Measurements from ENCODE around the gene KRI1. TPM values are rescaled to one million over a fixed set of nuclear protein-coding genes. Genes with fewer than 3 reads are reported as not detected.

Gene KRI1
- total and polyA plus RNA-seq, 2 of the 8 experiments (the other 6 are each of a cell fraction or from before 2014, with no cell fraction given), result 14.2 to 45.2 TPM

DNA sequence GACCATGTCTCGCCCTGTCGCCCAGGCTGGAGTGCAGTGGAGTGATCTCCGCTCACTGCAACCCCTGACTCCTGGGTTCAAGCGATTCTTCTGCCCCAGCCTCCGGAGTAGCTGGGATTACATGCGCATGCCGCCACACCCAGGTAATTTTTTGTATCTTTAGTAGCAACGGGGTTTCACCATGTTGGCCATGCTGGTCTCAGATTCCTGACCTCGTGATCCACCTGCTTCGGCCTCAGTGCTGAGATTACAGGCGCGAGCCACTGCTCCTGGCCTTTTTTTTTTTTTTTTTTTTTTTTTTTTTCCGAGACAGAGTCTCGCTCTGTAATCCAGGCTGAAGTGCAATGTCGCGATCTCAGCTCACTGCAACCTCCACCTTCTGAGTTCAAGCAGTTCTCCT, 57.8 kb downstream of the KRI1 start (continued):
- no peak for TF ChIP-seq ZNF274 (IDR thresholded peaks at IDR 0.05; ENCODE audit: borderline replicate concordance, extremely low read depth, low read length)
- no peak for TF ChIP-seq POLR2AphosphoS5 (IDR thresholded peaks at IDR 0.05; ENCODE audit: low read depth, low read length)
- TF ChIP-seq JUND (IDR thresholded peaks at IDR 0.05; ENCODE audit: low read length), result no peak
- no peak for TF ChIP-seq NANOG (IDR thresholded peaks at IDR 0.05; ENCODE audit: insufficient read depth, low read depth, low read length, poor library complexity, severe bottlenecking)
- TF ChIP-seq TCF12 (IDR thresholded peaks at IDR 0.05; ENCODE audit: low read depth, low read length), result no peak
